ENCODE results near the gene CCDC178. TPM values are rescaled to one million over a fixed set of nuclear protein-coding genes. Genes with fewer than 3 reads are reported as not detected.

CCDC178 gene
- total RNA-seq, 1 donor = 0.72 TPM

- TF ChIP-seq CTCF (IDR thresholded peaks at IDR 0.05; ENCODE audit: insufficient read depth, low read length) = no peak
- H3K4me3 ChIP-seq (ENCODE audit: low read depth, low read length) = no peak overlapping the region
- DNase-seq (ENCODE audit: low read depth) = peak; percentile 30
Observed at GRCh38 chr18:32910694-32911296, 529.7 kb downstream of the CCDC178 start.

DNA sequence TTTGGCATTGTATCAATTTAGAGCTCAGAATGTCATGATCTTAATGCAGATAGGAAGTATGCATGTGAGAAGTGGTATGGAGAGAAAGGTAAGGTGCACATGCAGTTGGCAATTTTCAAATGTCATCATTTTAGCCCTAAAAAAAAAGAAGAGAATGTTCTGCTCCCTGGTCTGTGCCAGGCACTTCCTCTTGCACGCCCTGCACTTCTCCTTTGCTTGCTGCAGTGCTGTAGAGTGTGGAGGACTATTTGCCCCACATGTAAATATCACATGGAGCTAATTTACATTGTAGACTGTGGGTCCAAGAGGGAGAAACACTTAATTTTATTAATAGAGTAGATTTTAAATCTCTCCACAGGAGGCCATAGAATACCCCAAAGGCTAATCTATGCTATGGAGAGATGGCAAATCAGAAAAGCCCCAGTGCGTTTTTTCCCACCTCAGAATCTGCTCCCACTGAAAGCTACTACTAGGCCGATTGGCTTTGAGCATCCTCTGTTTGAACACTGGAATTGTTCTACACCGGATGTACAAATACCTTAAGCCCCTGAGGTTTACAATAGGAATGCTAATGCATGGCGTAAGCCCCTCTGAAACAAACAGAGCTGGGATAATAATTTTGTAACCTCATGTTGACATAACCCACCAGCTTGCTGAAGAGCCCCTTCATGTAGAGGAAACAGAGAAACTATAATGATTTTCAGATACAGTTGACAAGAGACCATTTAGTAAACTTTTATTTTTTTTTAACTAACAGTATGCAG, 530.5 kb downstream of the CCDC178 start:
- DNase-seq (ENCODE audit: low read depth) = no peak
- TF ChIP-seq CTCF (IDR thresholded peaks at IDR 0.05; ENCODE audit: insufficient read depth, low read length) = no peak
- H3K4me3 ChIP-seq (ENCODE audit: low read depth, low read length) = no peak overlapping the region

DNA sequence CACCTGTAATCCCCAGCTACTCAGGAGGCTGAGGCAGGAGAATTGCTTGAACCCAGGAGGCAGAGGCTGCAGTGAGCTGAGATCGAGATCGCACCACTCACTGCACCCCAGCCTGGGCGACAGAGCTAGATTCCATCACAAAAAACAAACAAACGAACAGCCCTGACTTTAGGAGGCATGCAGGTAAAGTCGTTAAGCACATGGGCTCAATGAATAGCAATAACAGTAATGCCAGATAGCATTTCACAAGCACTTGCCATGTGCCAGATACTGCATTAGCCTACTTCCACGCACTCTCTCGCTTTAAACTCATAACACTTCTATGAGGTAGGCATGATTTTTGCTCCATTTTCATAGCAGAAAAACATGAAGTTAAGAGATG, 532.1 kb downstream of the CCDC178 start:
- H3K4me3 ChIP-seq (ENCODE audit: low read depth, low read length) = no peak overlapping the region
- TF ChIP-seq CTCF (IDR thresholded peaks at IDR 0.05; ENCODE audit: insufficient read depth, low read length) = no peak
- no peak for DNase-seq (ENCODE audit: low read depth)

- no peak overlapping the region for H3K4me3 ChIP-seq (ENCODE audit: low read depth, low read length)
- DNase-seq (ENCODE audit: low read depth) = no peak
- no peak for TF ChIP-seq CTCF (IDR thresholded peaks at IDR 0.05; ENCODE audit: insufficient read depth, low read length)
Observed at GRCh38 chr18:32907648-32908423, 532.7 kb downstream of the CCDC178 start.

GRCh38 chr18:32907311-32907585, 533.3 kb downstream of the CCDC178 start:
- TF ChIP-seq CTCF (IDR thresholded peaks at IDR 0.05; ENCODE audit: insufficient read depth, low read length) = no peak
- H3K4me3 ChIP-seq (ENCODE audit: low read depth, low read length) = no peak overlapping the region
- no peak for DNase-seq (ENCODE audit: low read depth)

DNA sequence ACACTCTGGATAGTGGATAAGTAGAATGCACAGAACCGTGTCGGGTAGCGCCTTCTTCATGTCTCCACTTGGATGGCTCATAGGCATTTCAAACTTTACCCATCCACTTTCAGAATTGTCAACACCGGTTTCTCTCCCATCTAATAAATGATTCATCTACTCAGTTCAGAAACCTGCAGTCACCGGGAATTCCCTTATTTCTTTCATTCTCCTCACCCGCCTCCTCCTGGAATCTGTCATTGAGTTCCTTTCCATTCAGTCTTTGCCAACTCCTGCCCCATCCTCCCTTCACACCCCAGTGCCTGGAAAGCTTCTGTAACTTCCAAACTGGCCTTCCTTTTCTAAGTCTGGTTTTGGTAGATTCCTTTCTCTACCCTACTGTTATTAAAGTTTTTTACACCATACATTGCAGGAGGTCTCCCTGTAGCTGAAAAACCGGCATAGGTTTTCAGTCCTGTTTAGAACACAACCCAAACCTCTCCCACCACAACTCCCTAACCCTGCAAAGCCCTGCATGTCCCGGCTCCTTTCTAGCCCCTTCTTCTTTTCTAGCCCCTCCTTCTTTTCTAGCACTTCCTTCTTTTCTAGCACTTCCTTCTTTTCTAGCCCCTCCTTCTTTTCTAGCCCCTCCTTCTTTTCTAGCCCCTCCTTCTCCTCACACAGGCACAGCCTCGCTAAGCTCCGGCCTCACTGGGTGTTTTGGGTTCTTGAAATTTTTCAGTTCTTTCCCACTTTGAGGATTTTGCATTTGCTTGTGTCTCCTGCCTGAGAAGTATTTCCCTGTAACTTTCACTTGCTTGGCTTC, 533.8 kb downstream of the CCDC178 start:
- no peak for TF ChIP-seq CTCF (IDR thresholded peaks at IDR 0.05; ENCODE audit: insufficient read depth, low read length)
- no peak overlapping the region for H3K4me3 ChIP-seq (ENCODE audit: low read depth, low read length)
- DNase-seq (ENCODE audit: low read depth) = no peak
